ENCODE data around the gene PLAC1.

The PLAC1 gene

GRCh38 chrX:134537179-134537955, 120.9 kb downstream of the PLAC1 start:
- no peak for DNase-seq

GRCh38 chrX:134533952-134534351, 124.3 kb downstream of the PLAC1 start:
- no peak for DNase-seq

GRCh38 chrX:134533352-134533751, 124.9 kb downstream of the PLAC1 start:
- DNase-seq, result no peak

- no peak for DNase-seq
Measured at GRCh38 chrX:134530845-134531244, 127.4 kb downstream of the PLAC1 start.

- DNase-seq, result no peak
Measured at GRCh38 chrX:134529481-134529880, 128.8 kb downstream of the PLAC1 start.

- no peak for DNase-seq
Measured at GRCh38 chrX:134528960-134529359, 129.3 kb downstream of the PLAC1 start.

GRCh38 chrX:134526399-134526798, 131.9 kb downstream of the PLAC1 start:
- DNase-seq, result no peak

GRCh38 chrX:134525086-134525792, 133.0 kb downstream of the PLAC1 start:
- no peak for DNase-seq

- no peak for DNase-seq
Measured at GRCh38 chrX:134524181-134524580, 134.1 kb downstream of the PLAC1 start.

- DNase-seq, result no peak
Measured at GRCh38 chrX:134520860-134521390, 137.3 kb downstream of the PLAC1 start.
